Vagina (tissue), 2 donors: ENCODE measurements around the gene CERS5. TPM values are rescaled to one million over a fixed set of nuclear protein-coding genes. Genes with fewer than 3 reads are reported as not detected.

ENCODE experiments used
- DNase-seq, 2 donors: peaks; one replicate each; pipeline ENCODE4 v3.0.0-alpha.2; 2017; ENCODE audit errors: extremely low spot score in 2 of 2
- H3K27ac ChIP-seq: fragments of 200-600 bp; sonication (generic); one replicate; pipeline ENCODE4 v1.5.1; 2019
- H3K27me3 ChIP-seq: fragments of 200-600 bp; sonication (generic); one replicate; pipeline ENCODE4 v1.5.1; 2019
- H3K36me3 ChIP-seq, 2 donors: fragments of 200-600 bp; sonication (generic); one replicate each; pipeline ENCODE4 v1.5.1; 2017 to 2019
- H3K4me1 ChIP-seq: fragments of 200-600 bp; sonication (generic); one replicate; pipeline ENCODE4 v1.5.1; 2019
- H3K4me3 ChIP-seq, 2 donors: fragments of 200-600 bp; sonication (generic); 1 replicate in 1 of 2; 2 replicates in 1 of 2; pipeline ENCODE4 v1.5.1; 2016 to 2019
- H3K9me3 ChIP-seq: fragments of 200-600 bp; sonication (generic); one replicate; pipeline ENCODE4 v1.5.1; 2019
- POLR2A ChIP-seq, 2 donors: fragments of 450-650 bp; IDR thresholded peaks; one replicate each; pipeline ENCODE4 v1.6.1; 2017; ENCODE audit warnings: antibody characterized with exemption in 2 of 2, mild to moderate bottlenecking in 2 of 2, moderate library complexity in 2 of 2
- POLR2AphosphoS5 ChIP-seq, 2 donors: sonication (generic); formaldehyde crosslinking; IDR thresholded peaks; one replicate each; pipeline ENCODE4 v1.9.0; 2017; ENCODE audit warnings: antibody characterized with exemption in 2 of 2, mild to moderate bottlenecking in 2 of 2, low read depth in 1 of 2; ENCODE audit not compliant: insufficient read depth in 1 of 2
- intact Hi-C: fragments of 100-400 bp; cut with DNase I; formaldehyde crosslinking; loops from one replicate; pipeline ENCODE4 v1.15.1; 2023
- total RNA-seq: library from RNA; depleted of rRNA; stranded (reverse); fragments of >200 nt; gene quantifications from one replicate; pipeline ENCODE4 v1.2.3, GENCODE V29; 2016
- TF ChIP-seq, protein P1 (sequence below), 3 experiments: fragments of 450-650 bp in 2 of 3; fragments of 200-600 bp in 1 of 3; sonication (generic) in 1 of 3; IDR thresholded peaks; one replicate each; pipeline ENCODE4 v1.5.1; 2017 to 2019; ENCODE audit warnings: antibody characterized with exemption in 3 of 3, mild to moderate bottlenecking in 2 of 3, moderate library complexity in 2 of 3

Gene CERS5
- total RNA-seq, 1 donor from 2014 or later, result 45.2 TPM

GRCh38 chr12:50123203-50123602 is 44.0 kb downstream of the CERS5 start:
- no peaks in the 10 kb centered on the region for H3K9me3 ChIP-seq
- DNase-seq, result no peak
- TF ChIP-seq POLR2A (IDR thresholded peaks at IDR 0.05) (no peak), POLR2AphosphoS5 (IDR thresholded peaks at IDR 0.05; ENCODE audit: insufficient read depth in 1 of 2, low read depth in 1 of 2) (no peak)
- TF ChIP-seq, protein P1, sequence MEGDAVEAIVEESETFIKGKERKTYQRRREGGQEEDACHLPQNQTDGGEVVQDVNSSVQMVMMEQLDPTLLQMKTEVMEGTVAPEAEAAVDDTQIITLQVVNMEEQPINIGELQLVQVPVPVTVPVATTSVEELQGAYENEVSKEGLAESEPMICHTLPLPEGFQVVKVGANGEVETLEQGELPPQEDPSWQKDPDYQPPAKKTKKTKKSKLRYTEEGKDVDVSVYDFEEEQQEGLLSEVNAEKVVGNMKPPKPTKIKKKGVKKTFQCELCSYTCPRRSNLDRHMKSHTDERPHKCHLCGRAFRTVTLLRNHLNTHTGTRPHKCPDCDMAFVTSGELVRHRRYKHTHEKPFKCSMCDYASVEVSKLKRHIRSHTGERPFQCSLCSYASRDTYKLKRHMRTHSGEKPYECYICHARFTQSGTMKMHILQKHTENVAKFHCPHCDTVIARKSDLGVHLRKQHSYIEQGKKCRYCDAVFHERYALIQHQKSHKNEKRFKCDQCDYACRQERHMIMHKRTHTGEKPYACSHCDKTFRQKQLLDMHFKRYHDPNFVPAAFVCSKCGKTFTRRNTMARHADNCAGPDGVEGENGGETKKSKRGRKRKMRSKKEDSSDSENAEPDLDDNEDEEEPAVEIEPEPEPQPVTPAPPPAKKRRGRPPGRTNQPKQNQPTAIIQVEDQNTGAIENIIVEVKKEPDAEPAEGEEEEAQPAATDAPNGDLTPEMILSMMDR (IDR thresholded peaks at IDR 0.05), result no peak
- no peaks in the 10 kb centered on the region for H3K27me3 ChIP-seq
- peaks cover 23% of the 10 kb centered on the region for H3K4me1 ChIP-seq
- no peak overlapping the region for H3K27ac ChIP-seq
- intact Hi-C loops, result no loop called here
- no peak overlapping the region for H3K4me3 ChIP-seq
- H3K36me3 ChIP-seq, result peaks cover 0 to 21% of the 10 kb centered on the region in 2 donors

DNA sequence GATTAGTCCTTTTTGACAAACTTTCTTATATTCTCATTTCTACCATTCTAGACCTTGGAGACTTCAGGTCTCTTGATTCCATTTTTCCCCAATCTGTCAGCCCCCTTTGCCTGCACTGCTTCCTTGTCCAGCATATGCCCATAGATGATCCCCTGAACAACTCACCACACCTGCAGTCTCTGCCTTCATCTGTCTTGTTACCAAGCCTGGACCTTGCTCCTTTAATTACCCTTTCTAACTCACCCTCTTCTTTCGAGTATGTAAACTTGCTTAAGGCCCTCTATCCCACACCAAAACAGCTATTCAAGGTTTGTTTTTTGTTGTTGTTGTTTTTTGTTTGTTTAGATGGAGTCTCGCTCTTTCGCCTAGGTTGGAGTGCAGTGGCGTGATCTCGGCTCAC is 45.5 kb downstream of the CERS5 start:
- Histone ChIP-seq H3K9me3 (no peaks in the 10 kb centered on the region), H3K27ac (no peak overlapping the region), H3K27me3 (no peaks in the 10 kb centered on the region), H3K4me1 (peaks cover 31% of the 10 kb centered on the region), H3K36me3 (peaks cover 0 to 12% of the 10 kb centered on the region in 2 donors), H3K4me3 (no peak overlapping the region)
- intact Hi-C loops, result no loop called here
- TF ChIP-seq POLR2A (IDR thresholded peaks at IDR 0.05) (no peak), POLR2AphosphoS5 (IDR thresholded peaks at IDR 0.05; ENCODE audit: insufficient read depth in 1 of 2, low read depth in 1 of 2) (no peak)
- TF ChIP-seq, protein P1 (IDR thresholded peaks at IDR 0.05), result no peak
- no peak for DNase-seq

DNA sequence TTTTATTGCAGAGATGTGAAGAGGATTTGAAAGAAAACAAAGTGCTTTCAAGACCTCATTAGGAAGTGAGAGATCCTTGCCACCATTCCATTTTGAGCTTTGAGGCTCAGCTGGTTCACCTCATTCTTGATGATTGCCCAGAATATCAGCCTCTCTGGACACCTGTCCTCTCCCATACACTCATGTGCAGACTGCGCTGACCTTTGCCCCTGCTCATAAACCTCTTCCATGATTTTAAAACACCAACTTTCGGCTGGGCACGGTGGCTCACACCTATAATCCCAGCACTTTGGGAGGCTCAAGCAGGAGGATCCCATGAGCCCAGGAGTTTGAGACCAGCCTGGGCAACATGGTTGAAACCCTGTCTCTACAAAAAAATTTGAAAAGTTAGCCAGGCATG is 46.2 kb downstream of the CERS5 start:
- Histone ChIP-seq H3K36me3 (peaks cover 0 to 12% of the 10 kb centered on the region in 2 donors), H3K4me1 (peaks cover 37% of the 10 kb centered on the region), H3K4me3 (no peak overlapping the region), H3K27ac (no peak overlapping the region), H3K27me3 (no peaks in the 10 kb centered on the region), H3K9me3 (no peaks in the 10 kb centered on the region)
- TF ChIP-seq, protein P1 (IDR thresholded peaks at IDR 0.05), result no peak
- no peak for TF ChIP-seq POLR2A (IDR thresholded peaks at IDR 0.05)
- no peak for TF ChIP-seq POLR2AphosphoS5 (IDR thresholded peaks at IDR 0.05; ENCODE audit: insufficient read depth in 1 of 2, low read depth in 1 of 2)
- DNase-seq, result no peak
- intact Hi-C loops, result no loop called here

DNA sequence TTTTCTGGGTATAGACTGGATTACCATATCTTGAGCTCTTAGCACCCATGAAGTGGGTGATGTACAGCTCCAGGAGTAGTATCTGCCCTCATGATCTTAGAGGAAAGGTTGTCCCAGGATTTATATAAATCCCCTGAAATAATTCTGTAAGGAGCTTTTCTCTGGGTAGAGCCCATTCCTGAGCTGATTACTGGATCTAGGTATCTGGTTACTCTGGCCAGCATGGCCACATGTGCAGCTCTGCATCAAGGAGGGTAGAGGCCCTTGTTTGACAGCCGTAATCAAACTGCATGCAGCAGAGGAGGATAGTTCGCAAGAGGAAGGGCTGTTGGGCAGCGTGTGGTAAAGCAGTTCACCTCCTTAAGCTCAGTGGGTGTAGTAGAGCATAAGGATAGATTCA is 46.6 kb downstream of the CERS5 start:
- Histone ChIP-seq H3K4me1 (peaks cover 39% of the 10 kb centered on the region), H3K27me3 (no peaks in the 10 kb centered on the region), H3K27ac (no peak overlapping the region), H3K9me3 (no peaks in the 10 kb centered on the region), H3K36me3 (peaks cover 0 to 14% of the 10 kb centered on the region in 2 donors), H3K4me3 (no peak overlapping the region)
- no peak for DNase-seq
- TF ChIP-seq POLR2A (IDR thresholded peaks at IDR 0.05) (no peak), POLR2AphosphoS5 (IDR thresholded peaks at IDR 0.05; ENCODE audit: insufficient read depth in 1 of 2, low read depth in 1 of 2) (no peak)
- TF ChIP-seq, protein P1 (IDR thresholded peaks at IDR 0.05), result no peak
- intact Hi-C loops, result no loop called here

DNA sequence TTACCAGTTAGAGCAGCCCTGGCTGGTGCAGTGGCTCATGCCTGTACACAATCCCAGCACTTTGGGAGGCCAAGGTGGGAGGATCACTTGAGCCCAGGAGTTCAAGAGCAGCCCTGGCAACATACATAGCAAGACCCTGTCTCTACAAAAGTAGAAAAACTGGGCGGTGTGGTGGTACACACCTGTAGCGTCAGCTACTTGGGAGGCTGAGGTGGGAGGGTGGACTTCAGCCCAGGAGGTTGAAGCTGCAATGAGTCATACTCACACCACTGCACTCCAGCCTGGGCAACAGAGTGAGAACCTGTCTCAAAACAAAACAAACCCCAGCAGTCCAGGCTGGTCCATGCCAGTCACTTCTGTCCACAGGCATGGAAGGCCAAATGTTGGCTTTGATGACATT is 47.8 kb downstream of the CERS5 start:
- H3K27me3 ChIP-seq, result no peaks in the 10 kb centered on the region
- no peak for DNase-seq
- H3K36me3 ChIP-seq, result peaks cover 0 to 23% of the 10 kb centered on the region in 2 donors
- H3K9me3 ChIP-seq, result no peaks in the 10 kb centered on the region
- peaks cover 36% of the 10 kb centered on the region for H3K4me1 ChIP-seq
- TF ChIP-seq POLR2A (IDR thresholded peaks at IDR 0.05) (no peak), POLR2AphosphoS5 (IDR thresholded peaks at IDR 0.05; ENCODE audit: insufficient read depth in 1 of 2, low read depth in 1 of 2) (no peak)
- TF ChIP-seq, protein P1 (IDR thresholded peaks at IDR 0.05), result no peak
- no peak overlapping the region for H3K27ac ChIP-seq
- intact Hi-C loops, result no loop called here
- no peak overlapping the region for H3K4me3 ChIP-seq
